Stomach (tissue), 9 donors: Measurements from ENCODE around the gene PKD2L2. TPM values are rescaled to one million over a fixed set of nuclear protein-coding genes. Genes with fewer than 3 reads are reported as not detected.

Experiments
- DNase-seq, 2 donors: peaks; one replicate each; pipeline versions ENCODE4 v3.0.0 to v3.0.0-alpha.2; 2013 to 2019
- H3K27ac ChIP-seq, 5 donors: fragments of 200-600 bp in 4 of 5; sonication (generic) in 4 of 5; one replicate each; pipeline ENCODE4 v1.5.1; 2013 to 2019; ENCODE audit warnings: mild to moderate bottlenecking in 1 of 5, moderate library complexity in 1 of 5
- H3K27me3 ChIP-seq, 3 donors: fragments of 200-600 bp; sonication (generic); one replicate each; pipeline ENCODE4 v1.5.1; 2017 to 2019; ENCODE audit warnings: mixed run types in 1 of 3
- H3K36me3 ChIP-seq, 4 donors: fragments of 200-600 bp; sonication (generic); 1 replicate in 3 of 4; 2 replicates in 1 of 4; pipeline ENCODE4 v1.5.1; 2016 to 2019
- H3K4me1 ChIP-seq, 4 donors: fragments of 200-600 bp; sonication (generic); one replicate each; pipeline ENCODE4 v1.5.1; 2016 to 2019
- H3K4me3 ChIP-seq, 4 donors: fragments of 200-600 bp; sonication (generic) in 3 of 4; one replicate each; pipeline ENCODE4 v1.5.1; 2016 to 2019; ENCODE audit warnings: mild to moderate bottlenecking in 1 of 4
- H3K9me3 ChIP-seq, 4 donors: fragments of 200-600 bp; sonication (generic); one replicate each; pipeline ENCODE4 v1.5.1; 2016 to 2019
- CTCF ChIP-seq, 7 experiments: fragments of 450-650 bp in 4 of 7; fragments of 200-600 bp in 3 of 7; sonication (generic) in 3 of 7; IDR thresholded peaks; one replicate each; pipeline ENCODE4 v1.5.1; 2016 to 2019; ENCODE audit warnings: antibody characterized with exemption in 7 of 7, control low read depth in 2 of 7, mild to moderate bottlenecking in 1 of 7
- EP300 ChIP-seq: sonication (generic); formaldehyde crosslinking; IDR thresholded peaks from one replicate; pipeline ENCODE4 v1.6.1; 2017; ENCODE audit warnings: antibody characterized with exemption
- POLR2A ChIP-seq, 4 donors: fragments of 450-650 bp; IDR thresholded peaks; one replicate each; pipeline ENCODE4 v1.6.1; 2016; ENCODE audit warnings: antibody characterized with exemption in 4 of 4, control low read depth in 2 of 4, mild to moderate bottlenecking in 1 of 4, moderate library complexity in 1 of 4
- POLR2AphosphoS5 ChIP-seq, 3 donors: sonication (generic); formaldehyde crosslinking; IDR thresholded peaks; one replicate each; pipeline ENCODE4 v1.6.1; 2016; ENCODE audit warnings: antibody characterized with exemption in 3 of 3
- WGBS, 5 donors: extraction: QIAGEN DNeasy Blood & Tissue Kit in 3 of 5; methylation state at CpG; one replicate each; pipeline versions ENCODE4 v1.1.5 to v1.1.7; 2013 to 2018; 5-methylcytosine and 5-hydroxymethylcytosine counted together
- intact Hi-C: fragments of 100-400 bp; cut with DNase I; formaldehyde crosslinking; loops from one replicate; pipeline ENCODE4 v1.15.1; 2023; ENCODE audit warnings: low total_unique reads
- polyA plus RNA-seq, 3 donors: library from polyadenylated mRNA; stranded (reverse); fragments of 200-250 nt; gene quantifications; one replicate each; pipeline ENCODE4 v1.2.3, GENCODE V29; 2013
- total RNA-seq, 5 donors: library from RNA; depleted of rRNA; stranded (reverse); fragments of >200 nt; gene quantifications; one replicate each; pipeline versions ENCODE4 v1.1.0 to v1.2.3, GENCODE V29; 2014 to 2016
- donor health status: healthy with polysubstance abuse.
- donor health status: Bipolar disorder and iron deficiency.
- donor health status: healthy.

The PKD2L2 gene
- total and polyA plus RNA-seq, 8 donors = not detected

DNA sequence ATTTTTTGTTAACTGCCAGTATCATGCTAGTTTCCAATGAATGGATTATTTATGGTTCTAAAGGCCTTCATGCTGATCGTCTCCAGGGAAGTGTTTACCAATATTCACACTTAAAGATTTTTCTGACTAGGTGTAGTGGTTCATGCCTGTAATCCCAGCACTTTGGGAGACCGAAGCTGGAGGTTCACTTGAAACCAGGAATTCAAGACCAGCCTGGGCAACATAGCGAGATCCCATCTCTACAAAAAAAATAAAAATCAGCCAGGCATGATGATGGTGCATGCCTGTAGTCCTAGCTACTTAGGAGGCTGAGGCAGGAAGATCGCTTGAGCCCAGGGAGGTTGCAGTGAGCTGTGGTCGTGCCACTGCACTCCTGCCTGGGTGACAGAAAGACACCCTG is 100.2 kb downstream of the PKD2L2 start:
- no peak overlapping the region for H3K4me3 ChIP-seq
- no peak for TF ChIP-seq EP300
- TF ChIP-seq POLR2A (IDR thresholded peaks at IDR 0.05) = no peak
- TF ChIP-seq POLR2AphosphoS5 (IDR thresholded peaks at IDR 0.05) = no peak
- TF ChIP-seq CTCF (IDR thresholded peaks at IDR 0.05) = no peak
- no peak for DNase-seq
- H3K4me1 ChIP-seq = peaks cover 0 to 17% (median 8%) of the 10 kb centered on the region in 4 donors
- H3K27me3 ChIP-seq = no peaks in the 10 kb centered on the region
- WGBS, 5 donors = 92 to 96% (median 94%) methylated on average over 5 of the region's 5 CpGs
- no peak overlapping the region for H3K27ac ChIP-seq
- intact Hi-C loops = no loop called here
- no peaks in the 10 kb centered on the region for H3K9me3 ChIP-seq
- peaks cover under 1 to 22% (median 14%) of the 10 kb centered on the region in 4 donors for H3K36me3 ChIP-seq

Other genes starting within 250 kb of the PKD2L2 start
- gene KLHL3, start 153.4 kb upstream of the PKD2L2 start, total RNA-seq = 10 to 100 TPM in 4 of 5 donors, 1 to 10 TPM in 1; 9.5 to 20.4 (median 19.4) TPM
- gene KLHL3, start 153.4 kb upstream of the PKD2L2 start, polyA plus RNA-seq = 1 to 10 TPM in 1 of 3 donors, under 1 TPM in 2; 0.50 to 1.6 (median 0.76) TPM
- gene HNRNPA0, start 135.1 kb upstream of the PKD2L2 start, total RNA-seq = 10 to 100 TPM in 3 of 5 donors, 1 to 10 TPM in 2; 1.2 to 29.7 (median 12.6) TPM
- gene HNRNPA0, start 135.1 kb upstream of the PKD2L2 start, polyA plus RNA-seq = 10 to 100 TPM; 14.5 to 25.5 (median 21.2) TPM
- 1 to 10 TPM in 3 of 5 donors, not detected in 2; 5.4 to 7.2 (median 5.8) TPM for gene MYOT, start 21.6 kb upstream of the PKD2L2 start, total RNA-seq
- 10 to 100 TPM in 1 of 3 donors, 1 to 10 TPM in 2; 2.1 to 14.8 (median 4.8) TPM for gene MYOT, start 21.6 kb upstream of the PKD2L2 start, polyA plus RNA-seq
- 10 to 100 TPM; 11.0 to 66.6 (median 36.4) TPM for gene FAM13B, start 143.6 kb downstream of the PKD2L2 start, total RNA-seq
- 10 to 100 TPM in 1 of 3 donors, 1 to 10 TPM in 2; 7.0 to 15.0 (median 9.5) TPM for gene FAM13B, start 143.6 kb downstream of the PKD2L2 start, polyA plus RNA-seq
- gene WNT8A, start 194.6 kb downstream of the PKD2L2 start, total RNA-seq = not detected
- not detected for gene WNT8A, start 194.6 kb downstream of the PKD2L2 start, polyA plus RNA-seq
- gene NME5, start 250.0 kb downstream of the PKD2L2 start, total RNA-seq = 1 to 10 TPM in 2 of 5 donors, not detected in 3; 1.5 to 2.3 TPM
- 1 to 10 TPM; 2.0 to 2.7 (median 2.1) TPM for gene NME5, start 250.0 kb downstream of the PKD2L2 start, polyA plus RNA-seq